ENCODE data around the gene SLC9A9.

DNA sequence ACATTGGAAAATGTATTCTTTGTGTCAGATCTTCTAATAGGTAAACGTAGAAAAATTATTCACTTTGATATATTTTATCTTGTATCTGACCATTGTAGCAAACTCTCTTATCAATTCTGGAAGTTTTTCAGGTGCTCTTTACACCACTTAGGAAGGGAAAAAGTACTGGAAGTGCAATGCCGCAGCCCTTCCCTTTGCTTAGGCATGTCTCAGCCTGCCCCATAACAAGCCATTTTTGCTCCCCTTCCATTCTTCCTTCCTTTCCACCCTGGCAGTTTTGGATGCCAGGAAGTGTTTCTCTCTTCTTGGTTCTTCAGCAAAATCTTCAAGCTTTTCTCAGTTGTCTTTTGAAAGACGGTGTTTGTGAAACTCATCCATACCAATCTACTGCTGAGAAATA lies 34.9 kb upstream of the SLC9A9 start:
- TF ChIP-seq CTCF (IDR thresholded peaks at IDR 0.05) (no peak), EZH2 (IDR thresholded peaks at IDR 0.05) (no peak), EZH2phosphoT487 (IDR thresholded peaks at IDR 0.05) (no peak)

Measured in neural progenitor cell (in vitro differentiated cells).